ENCODE measurements around the gene ANTXR2.

Gene ANTXR2

DNA sequence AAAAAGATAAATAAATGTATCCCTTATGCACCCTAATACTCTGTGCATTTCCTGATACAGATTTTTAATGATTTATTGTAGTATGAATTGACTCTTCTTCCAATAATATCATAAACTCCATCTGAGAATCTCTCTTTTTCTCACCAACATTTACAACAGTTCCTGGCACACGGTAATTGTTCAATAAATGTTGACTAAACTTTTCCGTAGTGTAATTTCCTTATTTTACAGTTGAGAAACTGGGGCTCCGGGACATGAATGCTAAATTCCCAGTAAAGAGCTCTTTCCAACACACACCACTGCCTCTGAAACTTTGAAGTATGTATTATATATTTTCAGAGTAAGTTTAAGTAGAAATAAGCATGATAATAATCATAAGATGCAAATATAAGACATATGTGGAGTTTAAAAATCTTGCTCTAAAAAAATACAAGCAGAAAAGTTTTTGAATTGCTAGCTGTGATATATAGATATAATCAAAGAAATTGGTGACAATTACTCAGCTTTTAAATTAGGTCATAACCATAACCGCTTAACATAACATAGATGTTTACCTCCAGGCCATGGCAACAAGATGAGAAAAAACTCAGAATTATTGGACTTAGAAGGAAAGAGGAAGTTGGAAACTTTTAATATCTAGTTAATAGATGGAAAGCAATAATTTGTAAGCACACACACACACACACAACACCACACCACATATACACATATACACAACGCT is 28.2 kb upstream of the ANTXR2 start:
- no peak for DNase-seq (ENCODE audit: low read depth)
- no peak overlapping the region for H3K4me3 ChIP-seq (ENCODE audit: low read depth, low read length)
- no peak for TF ChIP-seq CTCF (IDR thresholded peaks at IDR 0.05; ENCODE audit: low read depth, low read length, missing control alignments)
- in situ Hi-C loops (cut with HindIII; ENCODE audit: low sequenced_read_pairs): no loop called here

GRCh38 chr4:80099671-80100070 is 26.6 kb upstream of the ANTXR2 start:
- TF ChIP-seq CTCF (IDR thresholded peaks at IDR 0.05; ENCODE audit: low read depth, low read length, missing control alignments): no peak
- no peak for DNase-seq (ENCODE audit: low read depth)
- H3K4me3 ChIP-seq (ENCODE audit: low read depth, low read length): no peak overlapping the region
- in situ Hi-C loops (cut with HindIII; ENCODE audit: low sequenced_read_pairs): no loop called here

DNA sequence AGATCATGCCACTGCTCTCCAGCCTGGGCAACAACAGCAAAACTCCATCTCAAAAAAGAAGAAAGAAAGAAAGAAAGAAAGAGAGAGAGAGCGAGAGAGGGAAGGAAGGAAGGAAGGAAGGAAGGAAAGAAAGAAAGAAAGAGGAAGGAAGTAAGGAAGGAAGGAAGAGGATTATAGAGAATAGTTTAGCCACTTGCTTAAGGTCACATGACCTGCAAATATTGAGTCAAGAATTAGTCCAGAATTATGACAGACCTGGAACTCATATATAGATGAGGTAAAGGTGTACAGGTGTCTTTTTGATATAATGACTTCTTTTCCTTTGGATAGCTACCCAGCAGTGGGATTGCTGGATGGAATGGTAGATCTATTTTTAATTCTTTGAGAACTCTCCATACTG is 25.6 kb upstream of the ANTXR2 start:
- no peak for TF ChIP-seq CTCF (IDR thresholded peaks at IDR 0.05; ENCODE audit: low read depth, low read length, missing control alignments)
- no peak overlapping the region for H3K4me3 ChIP-seq (ENCODE audit: low read depth, low read length)
- in situ Hi-C loops (cut with HindIII; ENCODE audit: low sequenced_read_pairs): no loop called here
- no peak for DNase-seq (ENCODE audit: low read depth)

DNA sequence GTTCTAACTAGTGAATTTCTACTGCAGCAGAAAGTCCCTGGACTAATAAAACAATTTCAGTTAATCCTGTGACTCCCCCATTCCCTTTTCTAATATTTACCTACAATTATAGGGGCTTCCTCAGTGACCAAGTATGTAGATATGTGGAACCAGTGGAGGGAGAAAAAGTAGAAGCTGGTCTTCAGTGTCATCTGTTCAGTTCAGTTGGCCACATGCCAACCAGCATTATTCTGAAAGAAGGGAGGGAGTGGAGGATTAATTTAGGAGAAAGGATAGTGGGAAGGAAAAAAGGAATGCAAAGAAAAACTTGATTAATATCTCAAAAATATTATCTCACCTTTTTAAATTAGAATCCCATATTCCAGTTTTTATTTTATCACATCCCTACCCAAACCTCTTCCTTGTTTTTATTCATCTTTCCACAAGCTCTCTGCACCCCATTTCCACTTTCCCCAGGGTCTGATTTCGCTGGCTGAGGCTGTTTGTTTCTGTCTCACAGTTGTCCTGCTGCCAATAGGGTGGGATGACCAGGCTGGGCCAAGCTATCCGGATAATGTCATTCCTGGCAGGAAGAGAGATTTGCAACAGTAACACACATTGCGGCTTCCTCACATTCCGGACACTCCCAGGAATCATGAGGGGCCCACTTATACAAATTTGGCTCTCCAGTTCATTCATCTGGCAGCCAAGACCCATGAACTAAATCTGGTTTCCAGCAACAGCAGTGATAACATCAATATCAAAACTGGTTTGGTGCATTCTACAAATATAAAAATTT is 24.6 kb upstream of the ANTXR2 start:
- TF ChIP-seq CTCF (IDR thresholded peaks at IDR 0.05; ENCODE audit: low read depth, low read length, missing control alignments): no peak
- in situ Hi-C loops (cut with HindIII; ENCODE audit: low sequenced_read_pairs): no loop called here
- H3K4me3 ChIP-seq (ENCODE audit: low read depth, low read length): no peak overlapping the region
- peak; percentile 85 for DNase-seq (ENCODE audit: low read depth)

- no peak overlapping the region for H3K4me3 ChIP-seq (ENCODE audit: low read depth, low read length)
- no peak for TF ChIP-seq CTCF (IDR thresholded peaks at IDR 0.05; ENCODE audit: low read depth, low read length, missing control alignments)
- in situ Hi-C loops (cut with HindIII; ENCODE audit: low sequenced_read_pairs): no loop called here
- DNase-seq (ENCODE audit: low read depth): no peak
Measured at GRCh38 chr4:80096175-80096850, 23.3 kb upstream of the ANTXR2 start.

DNA sequence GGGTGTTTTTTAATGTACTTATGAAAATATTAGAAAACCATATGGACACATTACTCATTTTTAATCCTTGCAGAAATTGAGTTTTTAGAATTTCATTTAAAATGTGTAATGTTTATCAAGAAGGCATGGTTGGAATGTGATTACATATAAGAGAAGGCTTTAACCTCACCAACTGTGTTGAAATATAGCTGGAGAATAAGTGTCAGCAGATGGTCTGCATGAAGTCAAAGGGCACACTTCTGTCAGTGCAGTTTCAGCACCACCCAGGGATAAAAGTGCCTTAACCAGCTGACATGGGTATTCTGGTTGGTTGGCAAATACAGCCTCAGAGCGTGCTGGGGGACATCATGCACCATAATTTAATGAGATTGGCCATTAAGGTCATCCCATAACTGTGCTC is 21.2 kb upstream of the ANTXR2 start:
- no peak for DNase-seq (ENCODE audit: low read depth)
- H3K4me3 ChIP-seq (ENCODE audit: low read depth, low read length): no peak overlapping the region
- no peak for TF ChIP-seq CTCF (IDR thresholded peaks at IDR 0.05; ENCODE audit: low read depth, low read length, missing control alignments)
- in situ Hi-C loops (cut with HindIII; ENCODE audit: low sequenced_read_pairs): no loop called here

Measured in astrocyte of the cerebellum (primary cell).